ENCODE measurements around the gene XXYLT1. TPM values are rescaled to one million over a fixed set of nuclear protein-coding genes. Genes with fewer than 3 reads are reported as not detected.
A peak's percentile ranks its signal among the peaks of the same experiment; 100 is the strongest.

XXYLT1 gene
- total RNA-seq, 1 donor from 2014 or later, result 42.9 TPM

- H3K4me3 Mint-ChIP-seq, result no peak overlapping the region
- peaks cover 2% of the 10 kb centered on the region for H3K27me3 Mint-ChIP-seq (ENCODE audit: low read depth)
- H3K27ac Mint-ChIP-seq, result no peak overlapping the region
- TF ChIP-seq CTCF (IDR thresholded peaks at IDR 0.05; ENCODE audit: unreplicated experiment), result no peak
- H3K9me3 Mint-ChIP-seq, result peaks cover 8% of the 10 kb centered on the region
- H3K4me1 Mint-ChIP-seq, result peaks cover 38% of the 10 kb centered on the region
- no peak for DNase-seq (ENCODE audit: low spot score in 2 of 2, unreplicated experiment in 2 of 2)
- H3K36me3 Mint-ChIP-seq, result no peaks in the 10 kb centered on the region
These were observed 237.3 kb downstream of the XXYLT1 start for GRCh38 chr3:195033531-195034091.

DNA sequence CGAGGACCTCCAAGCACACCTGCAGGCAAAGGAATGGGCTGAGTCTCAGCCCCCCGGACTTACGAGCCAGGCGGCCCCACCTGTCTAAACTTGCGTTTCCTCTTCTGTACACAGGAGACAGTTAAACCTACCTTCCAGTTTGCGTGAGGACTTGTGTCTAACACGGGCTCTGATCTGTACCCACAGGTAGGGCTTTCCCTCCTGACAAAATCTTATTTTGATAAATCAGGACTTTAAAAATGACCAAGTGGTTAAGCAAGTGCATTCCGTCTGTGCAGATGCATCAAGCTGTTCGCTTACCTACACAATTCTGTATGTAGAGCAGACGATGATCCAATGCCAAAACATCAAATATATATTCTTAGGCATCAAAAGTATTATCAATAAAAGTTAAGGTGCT, 238.0 kb downstream of the XXYLT1 start:
- H3K36me3 Mint-ChIP-seq, result no peaks in the 10 kb centered on the region
- no peak overlapping the region for H3K27ac Mint-ChIP-seq
- peaks cover 36% of the 10 kb centered on the region for H3K4me1 Mint-ChIP-seq
- H3K27me3 Mint-ChIP-seq (ENCODE audit: low read depth), result peaks cover 2% of the 10 kb centered on the region
- DNase-seq (ENCODE audit: low spot score in 2 of 2, unreplicated experiment in 2 of 2), result no peak
- H3K4me3 Mint-ChIP-seq, result no peak overlapping the region
- peaks cover 5% of the 10 kb centered on the region for H3K9me3 Mint-ChIP-seq
- no peak for TF ChIP-seq CTCF (IDR thresholded peaks at IDR 0.05; ENCODE audit: unreplicated experiment)

GRCh38 chr3:195032106-195032759, 238.7 kb downstream of the XXYLT1 start:
- H3K27me3 Mint-ChIP-seq (ENCODE audit: low read depth), result peaks cover 2% of the 10 kb centered on the region
- H3K9me3 Mint-ChIP-seq, result no peaks in the 10 kb centered on the region
- H3K36me3 Mint-ChIP-seq, result no peaks in the 10 kb centered on the region
- no peak overlapping the region for H3K4me3 Mint-ChIP-seq
- TF ChIP-seq CTCF (IDR thresholded peaks at IDR 0.05; ENCODE audit: unreplicated experiment), result no peak
- no peak for DNase-seq (ENCODE audit: low spot score in 2 of 2, unreplicated experiment in 2 of 2)
- H3K27ac Mint-ChIP-seq, result peak overlapping the region; percentile 34
- H3K4me1 Mint-ChIP-seq, result peaks cover 36% of the 10 kb centered on the region

DNA sequence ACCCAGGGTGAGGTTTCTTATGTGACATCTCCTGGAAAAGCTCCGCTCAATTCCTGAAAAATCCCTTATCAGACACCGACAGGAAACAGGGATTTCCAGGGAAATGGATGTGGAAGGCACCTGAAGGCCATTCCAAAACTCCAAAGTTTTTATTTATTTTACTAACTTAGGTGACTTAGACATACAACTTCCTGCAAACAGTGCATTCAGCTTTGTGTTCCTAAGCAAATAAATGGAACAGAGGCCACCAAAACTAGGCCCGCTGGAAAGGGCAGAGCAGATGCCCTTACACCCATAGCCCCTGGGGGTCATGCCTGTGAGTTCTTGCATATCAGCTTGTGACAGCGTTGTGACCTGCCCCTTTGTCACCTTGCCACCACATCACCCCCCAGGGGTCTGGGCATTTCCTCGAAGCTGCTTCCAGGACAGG, 239.4 kb downstream of the XXYLT1 start:
- Mint-ChIP-seq H3K4me3 (no peak overlapping the region), H3K27ac (peak overlapping the region; percentile 97), H3K9me3 (no peaks in the 10 kb centered on the region), H3K27me3 (ENCODE audit: low read depth) (peaks cover 2% of the 10 kb centered on the region), H3K36me3 (no peaks in the 10 kb centered on the region), H3K4me1 (peaks cover 36% of the 10 kb centered on the region)
- no peak for DNase-seq (ENCODE audit: low spot score in 2 of 2, unreplicated experiment in 2 of 2)
- TF ChIP-seq CTCF (IDR thresholded peaks at IDR 0.05; ENCODE audit: unreplicated experiment), result no peak

- no peak overlapping the region for H3K4me3 Mint-ChIP-seq
- peaks cover 37% of the 10 kb centered on the region for H3K4me1 Mint-ChIP-seq
- H3K36me3 Mint-ChIP-seq, result no peaks in the 10 kb centered on the region
- H3K27ac Mint-ChIP-seq, result peak overlapping the region; percentile 97
- DNase-seq (ENCODE audit: low spot score in 2 of 2, unreplicated experiment in 2 of 2), result peak in 1 of 2 experiments; percentile 55
- no peak for TF ChIP-seq CTCF (IDR thresholded peaks at IDR 0.05; ENCODE audit: unreplicated experiment)
- peaks cover 2% of the 10 kb centered on the region for H3K27me3 Mint-ChIP-seq (ENCODE audit: low read depth)
- no peaks in the 10 kb centered on the region for H3K9me3 Mint-ChIP-seq
These were observed 240.1 kb downstream of the XXYLT1 start for GRCh38 chr3:195030791-195031321.
